H1 (cell line): ENCODE measurements around the gene IFT43. TPM values are rescaled to one million over a fixed set of nuclear protein-coding genes. Genes with fewer than 3 reads are reported as not detected.

ENCODE experiments used
- NANOG ChIP-seq: IDR thresholded peaks from 2 replicates; pipeline ENCODE4 v1.6.1; 2011; ENCODE audit warnings: low read length, low read depth, mild to moderate bottlenecking, inconsistent platforms; ENCODE audit not compliant: insufficient read depth, poor library complexity, severe bottlenecking
- RXRA ChIP-seq: IDR thresholded peaks from 2 replicates; pipeline ENCODE4 v1.6.1; 2011; ENCODE audit warnings: low read depth, mild to moderate bottlenecking, low read length, moderate library complexity; ENCODE audit not compliant: insufficient read depth
- polyA plus RNA-seq, 7 experiments: library from polyadenylated mRNA; depleted of rRNA in 3 of 7; stranded (reverse) in 5 of 7; unstranded in 2 of 7; fragments of >200 nt in 5 of 7; fragments of 200-250 nt in 2 of 7; gene quantifications; 1 replicate in 5 of 7; 2 replicates in 1 of 7; 4 replicates in 1 of 7; pipeline versions ENCODE4 v1.2.1 to v1.2.3, GENCODE V29; 2011 to 2013; ENCODE audit warnings: missing spikeins in 2 of 7, mixed read lengths in 2 of 7
- total RNA-seq: library from RNA; stranded (reverse); fragmentation: NEBNext Ultra II Directional; extraction: Animal tissue kit (Norgen Biotek cat#: 25700); gene quantifications from 2 replicates; pipeline ENCODE4 v1.2.1, GENCODE V29; 2021

IFT43 gene
- total and polyA plus RNA-seq, 2 of the 8 experiments (the other 6 are each of a cell fraction or from before 2014, with no cell fraction given), result 17.0 to 20.8 TPM

- TF ChIP-seq RXRA, result no peak
- no peak for TF ChIP-seq NANOG
These were observed 139.9 kb downstream of the IFT43 start (continued) for GRCh38 chr14:76125511-76125910.
